Stimulated activated naive B cell treated with anti-CD40 and anti-IgM and Interleukin-4, amounts not matched to agents 10 μg/mL and 1 μg/mL and 100 μg/mL, for 72 hours (primary cell): ENCODE results near the gene EMP3.
"Not testable (repeated sequence)": the region's sequence is repeated elsewhere in the genome, so short reads cannot be mapped to it uniquely, and the experiment has no call there.

Experiments
- ATAC-seq, 2 donors: fragments of 150-1000 bp; cut with Tn5 transposase; replicated peaks; 2 replicates each; pipeline ENCODE4 v1.10.0; 2021; ENCODE audit warnings: moderate library complexity in 1 of 2
- DNase-seq: peaks from one replicate; pipeline ENCODE4 v3.0.0; 2021
- H3K27ac Mint-ChIP-seq: one replicate; pipeline ENCODE4 v1.8.0; 2022; ENCODE audit warnings: mild to moderate bottlenecking, mixed read lengths
- H3K27me3 Mint-ChIP-seq, 2 donors: one replicate each; pipeline ENCODE4 v1.8.0; 2022; ENCODE audit warnings: mixed read lengths in 2 of 2
- H3K36me3 Mint-ChIP-seq, 2 donors: one replicate each; pipeline ENCODE4 v1.8.0; 2022; ENCODE audit warnings: mixed read lengths in 2 of 2, mild to moderate bottlenecking in 1 of 2
- H3K4me1 Mint-ChIP-seq, 2 donors: one replicate each; pipeline ENCODE4 v1.8.0; 2022; ENCODE audit warnings: mixed read lengths in 2 of 2, mild to moderate bottlenecking in 1 of 2
- H3K4me3 Mint-ChIP-seq, 2 donors: one replicate each; pipeline ENCODE4 v1.8.0; 2022; ENCODE audit warnings: mild to moderate bottlenecking in 2 of 2, mixed read lengths in 2 of 2, moderate library complexity in 1 of 2
- H3K9me3 Mint-ChIP-seq, 2 donors: one replicate each; pipeline ENCODE4 v1.8.0; 2022; ENCODE audit warnings: mixed read lengths in 2 of 2, mild to moderate bottlenecking in 1 of 2

Gene EMP3

GRCh38 chr19:48303367-48303766 lies 22.0 kb upstream of the EMP3 start:
- no peak overlapping the region for H3K27ac Mint-ChIP-seq
- no peaks in the 10 kb centered on the region for H3K4me1 Mint-ChIP-seq
- DNase-seq (no peak), ATAC-seq (no peak)
- H3K4me3 Mint-ChIP-seq: no peak overlapping the region
- H3K27me3 Mint-ChIP-seq: peaks cover 0 to 6% of the 10 kb centered on the region in 2 donors
- H3K9me3 Mint-ChIP-seq: no peaks in the 10 kb centered on the region
- no peaks in the 10 kb centered on the region for H3K36me3 Mint-ChIP-seq

GRCh38 chr19:48303866-48304265 lies 21.5 kb upstream of the EMP3 start:
- Mint-ChIP-seq H3K4me1 (no peaks in the 10 kb centered on the region), H3K4me3 (no peak overlapping the region), H3K27me3 (peaks cover 0 to 6% of the 10 kb centered on the region in 2 donors), H3K36me3 (no peaks in the 10 kb centered on the region), H3K27ac (no peak overlapping the region), H3K9me3 (no peaks in the 10 kb centered on the region)
- ATAC-seq (no peak), DNase-seq (no peak)

DNA sequence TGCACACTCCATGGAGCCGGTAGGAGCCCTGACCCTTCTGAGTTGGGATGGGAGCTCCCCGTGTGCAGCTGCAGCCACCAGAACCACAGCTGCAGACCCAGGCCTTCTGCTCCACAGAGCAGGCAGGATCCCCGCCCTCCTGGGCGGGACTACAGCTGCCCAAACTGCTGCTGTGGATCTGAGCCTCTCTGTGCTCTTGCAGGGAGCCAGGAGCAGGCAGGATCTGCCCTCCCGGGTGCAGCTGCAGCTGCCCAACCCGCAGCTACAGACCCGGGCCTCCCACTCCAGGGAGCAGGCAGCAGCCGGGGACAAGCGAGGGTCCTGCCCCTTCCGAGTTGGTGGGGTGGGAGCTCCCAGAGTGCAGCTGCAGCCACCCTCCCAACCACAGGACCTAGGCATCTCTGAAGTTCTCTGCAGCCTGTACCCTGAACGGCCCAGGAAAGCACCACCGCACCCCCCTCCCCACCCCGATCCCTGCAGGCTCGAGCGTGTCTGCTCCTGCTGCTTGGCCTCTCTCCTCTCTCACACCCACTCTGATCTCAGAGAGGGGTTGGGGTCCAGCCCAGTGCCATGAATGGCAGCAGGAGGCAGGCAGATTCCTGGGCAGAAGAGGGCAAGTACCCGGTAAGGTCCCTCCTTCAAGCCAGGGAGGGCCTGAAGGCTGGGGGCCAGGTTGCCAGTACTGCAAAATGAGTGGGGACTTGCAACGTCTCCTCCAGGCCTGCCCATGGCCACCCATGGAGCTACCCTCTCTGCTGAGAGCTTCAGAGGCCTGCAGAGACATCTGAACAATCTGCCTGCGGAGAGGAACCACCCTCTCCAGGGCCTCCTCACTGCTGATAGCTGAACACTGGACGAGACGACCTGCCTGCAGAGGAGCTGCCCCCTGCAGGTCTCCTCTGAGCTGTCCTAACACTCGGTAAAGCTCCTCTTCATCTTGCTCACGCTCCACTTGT lies 16.4 kb upstream of the EMP3 start:
- Mint-ChIP-seq H3K36me3 (no peaks in the 10 kb centered on the region), H3K9me3 (no peaks in the 10 kb centered on the region), H3K27ac (no peak overlapping the region), H3K27me3 (no peaks in the 10 kb centered on the region), H3K4me3 (no peak overlapping the region), H3K4me1 (no peaks in the 10 kb centered on the region)
- DNase-seq: no peak
- no peak for ATAC-seq

DNA sequence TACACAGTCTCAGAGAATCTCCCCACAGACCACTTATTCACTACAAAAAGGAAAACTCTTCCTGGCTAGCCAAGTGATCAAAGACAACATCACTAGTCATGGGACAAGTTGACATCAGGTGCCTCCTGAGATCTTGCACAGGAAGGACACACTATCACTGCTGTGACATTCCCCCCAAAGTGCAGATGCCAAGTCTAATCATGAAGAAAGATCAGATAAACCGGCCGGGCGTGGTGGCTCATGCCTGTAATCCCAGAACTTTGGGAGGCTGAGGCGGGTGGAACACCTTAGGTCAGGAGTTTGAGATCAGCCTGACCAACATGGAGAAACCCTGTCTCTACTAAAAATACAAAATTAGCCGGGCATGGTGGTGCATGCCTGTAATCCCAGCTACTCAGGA lies 15.6 kb upstream of the EMP3 start:
- DNase-seq, H3K4me1 Mint-ChIP-seq, H3K27me3 Mint-ChIP-seq, H3K27ac Mint-ChIP-seq, H3K4me3 Mint-ChIP-seq, ATAC-seq, H3K9me3 Mint-ChIP-seq, H3K36me3 Mint-ChIP-seq: not testable (repeated sequence)

- H3K27me3 Mint-ChIP-seq: no peaks in the 10 kb centered on the region
- H3K27ac Mint-ChIP-seq: no peak overlapping the region
- H3K9me3 Mint-ChIP-seq: no peaks in the 10 kb centered on the region
- no peaks in the 10 kb centered on the region for H3K36me3 Mint-ChIP-seq
- H3K4me1 Mint-ChIP-seq: no peaks in the 10 kb centered on the region
- DNase-seq (no peak), ATAC-seq (no peak)
- no peak overlapping the region for H3K4me3 Mint-ChIP-seq
Observed at GRCh38 chr19:48310227-48310626, 15.1 kb upstream of the EMP3 start.

GRCh38 chr19:48311384-48311783 lies 14.0 kb upstream of the EMP3 start:
- ATAC-seq (no peak), DNase-seq (no peak)
- no peaks in the 10 kb centered on the region for H3K9me3 Mint-ChIP-seq
- no peaks in the 10 kb centered on the region for H3K27me3 Mint-ChIP-seq
- no peaks in the 10 kb centered on the region for H3K4me1 Mint-ChIP-seq
- no peaks in the 10 kb centered on the region for H3K36me3 Mint-ChIP-seq
- H3K27ac Mint-ChIP-seq: no peak overlapping the region
- no peak overlapping the region for H3K4me3 Mint-ChIP-seq

DNA sequence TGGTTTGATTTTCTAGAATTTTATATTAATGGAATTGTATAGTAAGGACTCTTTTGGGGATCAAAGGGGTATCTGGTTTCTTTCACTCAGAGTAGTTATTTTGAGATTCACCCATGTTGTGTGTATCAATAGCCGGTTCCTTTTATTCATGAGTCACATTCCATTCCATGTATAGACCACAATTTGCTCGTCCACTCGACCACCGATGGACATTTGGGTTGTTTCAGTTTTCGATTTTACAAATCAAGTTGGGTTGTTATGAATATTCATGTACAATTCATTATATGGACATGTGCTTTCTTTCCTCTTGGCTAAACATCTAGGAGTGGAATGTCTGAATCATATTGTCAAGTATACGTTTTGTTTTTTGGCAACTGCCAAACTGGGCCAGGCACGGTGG lies 9.6 kb upstream of the EMP3 start:
- ATAC-seq (no peak), DNase-seq (no peak)
- Mint-ChIP-seq H3K27me3 (no peaks in the 10 kb centered on the region), H3K27ac (no peak overlapping the region), H3K4me1 (peaks cover 11% of the 10 kb centered on the region in 2 donors), H3K9me3 (no peaks in the 10 kb centered on the region), H3K4me3 (no peak overlapping the region), H3K36me3 (no peaks in the 10 kb centered on the region)

GRCh38 chr19:48317708-48317960 lies 7.7 kb upstream of the EMP3 start:
- H3K9me3 Mint-ChIP-seq, H3K27me3 Mint-ChIP-seq, H3K27ac Mint-ChIP-seq, DNase-seq, H3K36me3 Mint-ChIP-seq, H3K4me3 Mint-ChIP-seq, ATAC-seq: not testable (repeated sequence)
- peaks cover 20 to 28% of the 10 kb centered on the region in 2 donors for H3K4me1 Mint-ChIP-seq

DNA sequence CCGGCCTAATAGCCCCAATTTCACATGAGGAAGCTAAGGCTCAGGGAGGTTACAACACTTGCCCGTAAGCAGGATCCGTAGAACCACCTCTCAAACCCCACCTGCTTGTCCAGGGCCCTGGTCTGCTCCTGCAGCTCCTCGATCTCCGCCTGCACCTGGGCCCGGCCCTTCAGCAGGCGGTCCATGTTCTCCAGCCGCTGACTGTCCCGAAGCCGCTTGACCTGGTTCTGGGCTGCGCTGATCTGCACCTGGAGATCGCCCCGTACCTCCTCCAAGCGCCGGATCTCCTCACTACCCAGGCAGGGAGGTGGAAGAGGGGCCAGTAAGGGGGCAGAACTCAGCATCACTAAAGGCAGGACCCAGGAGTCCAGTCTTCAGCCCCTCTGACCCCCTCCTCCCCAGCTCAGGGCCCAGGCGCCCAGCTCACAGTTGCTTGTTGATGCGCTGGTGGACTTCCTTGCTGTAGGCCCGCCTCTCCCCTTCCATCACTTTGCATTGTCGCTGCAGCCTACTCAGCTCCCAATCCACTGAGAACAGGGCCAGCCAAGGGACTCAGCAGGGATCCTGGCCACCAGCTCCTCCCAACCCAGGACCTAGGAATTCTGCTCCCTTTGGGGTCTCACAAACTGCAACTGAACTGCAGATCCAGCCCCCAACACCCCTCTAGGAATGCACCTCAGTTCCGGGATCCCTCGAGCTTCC lies 6.9 kb upstream of the EMP3 start:
- Mint-ChIP-seq H3K27me3 (no peaks in the 10 kb centered on the region), H3K4me1 (peaks cover 21 to 36% of the 10 kb centered on the region in 2 donors), H3K4me3 (no peak overlapping the region), H3K27ac (no peak overlapping the region), H3K9me3 (no peaks in the 10 kb centered on the region), H3K36me3 (no peaks in the 10 kb centered on the region)
- ATAC-seq (no peak), DNase-seq (no peak)

DNA sequence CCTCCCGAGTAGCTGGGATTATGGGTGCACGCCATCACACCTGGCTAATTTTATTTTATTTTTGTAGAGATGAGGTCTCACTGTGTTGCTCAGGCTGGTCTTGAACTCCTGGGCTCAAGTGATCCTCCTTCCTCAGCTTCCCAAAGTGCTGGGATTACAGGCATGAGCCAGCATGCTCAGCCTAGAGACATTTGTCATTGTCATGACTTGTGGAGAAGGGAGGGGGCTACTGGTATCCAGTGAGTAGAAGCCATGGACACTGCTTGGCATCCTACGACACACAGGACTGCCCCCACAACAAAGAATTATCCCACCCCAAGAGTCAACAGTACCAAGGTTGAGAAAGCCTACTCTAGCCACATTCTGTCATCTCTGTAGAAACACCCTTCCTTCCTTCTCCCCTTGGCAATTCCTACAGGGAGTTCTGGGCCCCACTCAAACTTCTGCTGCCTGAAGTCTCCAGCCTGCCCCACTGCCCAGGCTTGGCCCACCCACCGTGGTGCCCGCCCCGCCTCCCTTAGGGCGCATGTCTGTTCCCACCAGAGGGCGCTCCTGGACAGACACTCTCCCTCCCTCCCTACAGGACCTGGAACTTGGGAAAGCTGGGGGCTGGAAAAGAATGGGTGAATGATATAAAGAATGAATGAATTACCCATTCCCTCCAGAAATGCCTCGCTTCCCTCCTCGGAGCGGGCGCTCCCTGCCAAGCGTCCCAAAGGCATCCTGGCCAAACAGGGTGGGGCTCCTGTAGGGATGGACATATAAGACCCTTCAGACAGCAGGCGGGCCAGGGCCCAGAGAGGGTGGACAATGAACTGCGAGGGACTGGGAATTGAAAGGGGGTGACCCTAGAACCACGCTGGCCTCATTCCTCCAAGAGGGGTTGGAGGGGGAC lies 5.5 kb upstream of the EMP3 start:
- Mint-ChIP-seq H3K4me3 (peak overlapping the region; percentile 78 to 96), H3K36me3 (no peaks in the 10 kb centered on the region), H3K27me3 (no peaks in the 10 kb centered on the region), H3K4me1 (peaks cover 27 to 42% of the 10 kb centered on the region in 2 donors), H3K9me3 (no peaks in the 10 kb centered on the region), H3K27ac (peak overlapping the region; percentile 84)
- DNase-seq (peak; percentile 58), ATAC-seq (peak in 1 of 2 donors; percentile 26)

DNA sequence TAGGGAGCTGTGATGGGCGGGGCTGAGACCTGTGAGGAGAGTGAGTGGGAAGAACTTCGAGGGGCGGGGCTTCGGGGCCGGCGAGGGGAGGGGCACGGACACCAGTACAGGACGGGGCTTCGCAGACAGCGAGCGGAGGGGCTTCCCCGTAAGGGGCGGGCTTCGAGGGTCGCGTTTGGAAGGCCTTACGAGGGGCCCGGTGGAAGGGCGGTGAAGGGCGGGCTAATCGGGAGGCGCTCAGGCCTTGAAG lies 4.1 kb upstream of the EMP3 start:
- peaks cover 7 to 10% of the 10 kb centered on the region in 2 donors for H3K36me3 Mint-ChIP-seq
- H3K4me1 Mint-ChIP-seq: peaks cover 36 to 53% of the 10 kb centered on the region in 2 donors
- H3K4me3 Mint-ChIP-seq: peak overlapping the region; percentile 91 to 96
- ATAC-seq: peak; percentile 62 to 78
- H3K27me3 Mint-ChIP-seq: no peaks in the 10 kb centered on the region
- DNase-seq: peak; percentile 91
- peak overlapping the region; percentile 99 for H3K27ac Mint-ChIP-seq
- H3K9me3 Mint-ChIP-seq: no peaks in the 10 kb centered on the region

DNA sequence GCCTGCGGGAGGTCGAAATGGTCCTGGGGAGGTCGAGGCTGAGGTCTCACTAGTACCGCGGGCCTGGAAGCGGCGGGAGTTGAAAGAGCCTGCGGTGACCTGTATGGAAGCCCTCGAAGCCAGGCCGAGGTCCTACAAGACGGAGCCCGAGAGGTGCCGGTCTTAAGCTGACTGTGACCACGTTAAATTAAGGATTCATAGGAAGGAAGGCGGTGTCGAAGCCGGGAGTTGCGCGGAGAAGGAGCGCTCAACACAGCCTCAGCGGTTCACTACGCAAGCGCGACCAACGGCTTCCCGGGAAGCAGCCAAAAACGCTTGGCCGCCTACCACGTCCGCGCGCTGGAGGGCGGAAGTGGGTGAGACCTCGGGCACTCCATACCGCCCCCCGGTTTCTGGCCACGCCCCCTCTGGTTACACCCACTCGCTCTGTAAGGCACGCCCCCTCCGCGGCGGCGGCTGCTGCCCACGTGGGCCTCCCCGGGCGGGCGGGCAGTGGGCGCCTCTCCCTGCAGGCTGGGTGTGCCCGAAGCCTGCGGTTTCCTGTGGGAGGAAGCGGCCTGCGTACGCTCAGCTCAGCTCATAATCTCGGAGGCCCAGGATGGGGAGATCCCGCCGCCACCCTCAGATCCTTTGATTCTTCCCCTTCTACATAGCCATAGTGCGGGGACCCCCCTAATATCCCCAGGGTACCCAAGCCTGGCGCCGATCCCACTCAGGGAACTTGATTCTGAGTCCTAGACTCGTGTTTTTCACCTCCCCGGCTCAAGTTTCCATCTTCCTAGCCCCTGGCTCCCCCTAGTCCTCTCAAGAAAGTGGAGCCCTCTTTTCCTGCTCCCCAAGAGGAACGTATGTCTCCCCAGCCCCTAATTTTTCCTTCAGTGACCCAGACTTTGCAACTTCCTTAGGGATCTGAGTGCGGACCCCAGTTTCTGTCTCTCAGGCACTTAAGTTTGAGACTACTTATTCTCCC lies 3.4 kb upstream of the EMP3 start:
- Mint-ChIP-seq H3K9me3 (no peaks in the 10 kb centered on the region), H3K27ac (peak overlapping the region; percentile 99), H3K4me1 (peaks cover 40 to 59% of the 10 kb centered on the region in 2 donors), H3K4me3 (peak overlapping the region; percentile 91 to 96), H3K36me3 (peaks cover 7 to 16% of the 10 kb centered on the region in 2 donors), H3K27me3 (no peaks in the 10 kb centered on the region)
- ATAC-seq (peak; percentile 71 to 75), DNase-seq (peak; percentile 98)

DNA sequence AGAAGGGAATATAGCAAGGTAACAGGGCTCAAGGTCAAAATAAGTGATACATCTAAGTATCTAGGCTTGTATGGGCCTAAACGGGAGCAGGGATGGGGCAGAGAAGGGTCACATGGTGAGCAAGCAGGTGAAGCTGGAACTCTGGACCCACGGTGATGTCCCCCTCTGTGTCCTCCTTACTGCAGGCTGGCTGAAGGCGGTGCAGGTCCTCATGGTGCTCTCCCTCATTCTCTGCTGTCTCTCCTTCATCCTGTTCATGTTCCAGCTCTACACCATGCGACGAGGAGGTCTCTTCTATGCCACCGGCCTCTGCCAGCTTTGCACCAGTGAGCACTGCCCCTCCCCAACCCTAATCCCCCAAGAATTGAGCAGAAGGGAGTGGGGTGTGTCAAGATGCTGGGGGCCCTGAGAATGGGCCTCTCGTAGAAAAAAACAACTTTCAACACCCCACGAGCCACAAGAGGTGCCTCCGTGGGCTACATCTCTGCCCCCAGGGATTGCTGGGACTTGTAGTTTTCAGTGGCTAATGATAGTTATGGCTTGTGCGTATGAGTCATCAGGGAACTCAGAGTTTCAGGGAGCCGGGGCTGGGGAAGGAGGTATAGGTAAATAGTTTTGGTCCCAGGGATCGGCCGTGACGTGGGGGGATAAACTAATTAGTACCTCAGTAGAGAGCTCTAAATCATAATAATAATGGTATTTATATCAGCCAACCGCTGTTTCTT lies 4.0 kb downstream of the EMP3 start:
- peaks cover 61 to 91% of the 10 kb centered on the region in 2 donors for H3K4me1 Mint-ChIP-seq
- no peaks in the 10 kb centered on the region for H3K27me3 Mint-ChIP-seq
- H3K4me3 Mint-ChIP-seq: peak overlapping the region; percentile 83 to 87
- H3K27ac Mint-ChIP-seq: peak overlapping the region; percentile 87
- no peak for ATAC-seq
- DNase-seq: peak; percentile 24
- no peaks in the 10 kb centered on the region for H3K9me3 Mint-ChIP-seq
- H3K36me3 Mint-ChIP-seq: peaks cover 37 to 55% of the 10 kb centered on the region in 2 donors
